ENCODE measurements around the gene QRFP. TPM values are rescaled to one million over a fixed set of nuclear protein-coding genes. Genes with fewer than 3 reads are reported as not detected.

QRFP gene
- total RNA-seq, 1 donor: not detected

GRCh38 chr9:130870491-130871381 is 25.9 kb downstream of the QRFP start:
- no peaks in the 10 kb centered on the region for H3K27me3 ChIP-seq (ENCODE audit: insufficient read depth, low read length)
- no peaks in the 10 kb centered on the region for H3K4me1 ChIP-seq (ENCODE audit: insufficient read depth, low read length)
- no peaks in the 10 kb centered on the region for H3K9me3 ChIP-seq (ENCODE audit: low read depth, low read length)
- no peak overlapping the region for H3K4me3 ChIP-seq (ENCODE audit: low read length)

- no peak overlapping the region for H3K4me3 ChIP-seq (ENCODE audit: low read length)
- H3K9me3 ChIP-seq (ENCODE audit: low read depth, low read length): no peaks in the 10 kb centered on the region
- H3K4me1 ChIP-seq (ENCODE audit: insufficient read depth, low read length): no peaks in the 10 kb centered on the region
- H3K27me3 ChIP-seq (ENCODE audit: insufficient read depth, low read length): no peaks in the 10 kb centered on the region
These were observed 27.4 kb downstream of the QRFP start for GRCh38 chr9:130869250-130869649.

- Histone ChIP-seq H3K27me3 (ENCODE audit: insufficient read depth, low read length) (no peaks in the 10 kb centered on the region), H3K9me3 (ENCODE audit: low read depth, low read length) (no peaks in the 10 kb centered on the region), H3K4me1 (ENCODE audit: insufficient read depth, low read length) (no peaks in the 10 kb centered on the region), H3K4me3 (ENCODE audit: low read length) (no peak overlapping the region)
These were observed 28.4 kb downstream of the QRFP start for GRCh38 chr9:130868230-130868629.

DNA sequence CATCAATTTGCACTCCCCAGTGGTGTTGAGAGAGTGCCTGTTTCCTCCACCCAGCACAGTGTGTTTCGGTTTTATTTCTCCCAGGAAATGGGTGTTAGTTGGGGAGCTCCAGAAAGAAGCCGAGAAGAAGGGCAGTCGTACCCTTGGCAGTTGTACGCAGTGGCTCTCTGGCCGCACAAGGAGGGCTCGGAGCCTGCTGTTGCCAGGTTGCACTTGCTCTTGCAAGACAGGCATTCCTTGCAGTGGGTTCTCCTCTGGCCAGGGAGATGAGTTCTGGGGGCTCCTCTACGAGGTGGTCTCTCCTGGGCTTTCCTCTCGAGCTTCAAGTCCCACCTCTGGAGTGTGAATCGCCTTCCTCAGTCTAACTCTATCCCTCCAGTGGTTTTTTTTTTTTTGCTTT is 29.1 kb downstream of the QRFP start:
- H3K9me3 ChIP-seq (ENCODE audit: low read depth, low read length): no peaks in the 10 kb centered on the region

DNA sequence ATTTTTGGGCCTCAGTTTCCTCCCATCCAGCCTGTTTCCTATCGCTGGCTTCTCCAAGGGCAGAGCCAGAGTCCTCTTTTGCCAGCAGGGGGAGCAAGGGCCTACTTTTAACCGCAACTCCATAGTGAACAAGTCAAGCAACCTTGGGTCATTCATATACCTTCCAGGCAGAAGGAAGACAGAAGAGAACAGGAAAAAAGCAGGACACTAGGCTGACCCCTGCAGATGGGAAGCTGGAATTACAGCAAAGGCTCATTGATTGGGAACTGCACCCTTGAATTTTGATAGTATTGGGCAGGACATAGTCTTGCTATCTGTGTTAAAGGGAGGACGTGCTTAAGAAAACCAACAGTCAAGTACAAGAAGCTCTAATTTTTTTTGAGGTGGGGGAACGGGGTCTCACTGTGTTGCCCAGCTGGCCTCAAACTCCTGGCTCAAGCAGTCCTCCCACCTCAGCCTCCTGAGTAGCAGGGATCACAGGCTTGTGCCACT is 30.1 kb downstream of the QRFP start:
- no peaks in the 10 kb centered on the region for H3K27me3 ChIP-seq (ENCODE audit: insufficient read depth, low read length)
- H3K9me3 ChIP-seq (ENCODE audit: low read depth, low read length): no peaks in the 10 kb centered on the region
- H3K4me3 ChIP-seq (ENCODE audit: low read length): no peak overlapping the region
- H3K4me1 ChIP-seq (ENCODE audit: insufficient read depth, low read length): no peaks in the 10 kb centered on the region

More for the DNA sequence above, 29.1 kb downstream of the QRFP start:
- Histone ChIP-seq H3K27me3 (ENCODE audit: insufficient read depth, low read length) (no peaks in the 10 kb centered on the region), H3K4me1 (ENCODE audit: insufficient read depth, low read length) (no peaks in the 10 kb centered on the region), H3K4me3 (ENCODE audit: low read length) (no peak overlapping the region)

DNA sequence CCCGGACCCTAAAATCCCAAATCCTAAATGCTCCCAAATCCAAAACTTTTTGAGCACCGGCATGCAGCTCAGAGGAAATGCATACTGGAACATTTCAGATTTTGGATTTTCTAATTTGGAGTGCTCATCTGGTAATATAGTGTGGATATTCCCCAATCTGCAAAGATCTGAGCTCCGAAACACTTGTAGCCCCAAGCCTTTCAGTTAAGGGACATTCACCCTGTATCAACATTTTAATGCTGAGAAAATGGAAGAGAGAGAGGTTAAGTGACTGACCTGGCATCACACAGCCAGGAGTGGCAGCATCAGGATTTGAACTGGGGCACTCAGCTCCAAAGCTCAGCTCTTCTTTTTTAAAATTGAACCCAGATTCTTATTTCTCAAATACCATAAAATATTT is 30.7 kb downstream of the QRFP start:
- no peaks in the 10 kb centered on the region for H3K9me3 ChIP-seq (ENCODE audit: low read depth, low read length)
- no peaks in the 10 kb centered on the region for H3K27me3 ChIP-seq (ENCODE audit: insufficient read depth, low read length)
- H3K4me3 ChIP-seq (ENCODE audit: low read length): no peak overlapping the region
- H3K4me1 ChIP-seq (ENCODE audit: insufficient read depth, low read length): no peaks in the 10 kb centered on the region

DNA sequence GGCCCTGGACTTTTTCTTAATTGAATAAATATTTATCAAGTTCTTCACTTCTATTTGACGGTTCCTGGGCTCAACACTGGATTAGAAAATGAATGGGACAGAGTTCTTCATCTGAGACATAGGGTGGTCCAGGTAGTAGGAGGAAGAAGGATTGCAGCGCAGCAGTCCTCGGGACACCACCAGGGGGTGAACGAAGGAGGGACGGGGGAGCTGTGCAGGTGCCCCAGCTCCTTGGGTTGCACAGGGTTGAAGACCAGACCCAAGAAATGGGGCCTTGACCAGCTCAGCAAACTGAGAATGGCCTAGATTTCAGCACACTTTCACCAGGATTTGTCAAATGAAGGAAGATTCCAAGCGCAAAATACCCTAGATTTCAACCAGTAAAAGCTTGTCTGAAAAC is 32.1 kb downstream of the QRFP start:
- Histone ChIP-seq H3K4me1 (ENCODE audit: insufficient read depth, low read length) (no peaks in the 10 kb centered on the region), H3K4me3 (ENCODE audit: low read length) (no peak overlapping the region), H3K9me3 (ENCODE audit: low read depth, low read length) (no peaks in the 10 kb centered on the region), H3K27me3 (ENCODE audit: insufficient read depth, low read length) (no peaks in the 10 kb centered on the region)

GRCh38 chr9:130862747-130863146 is 33.9 kb downstream of the QRFP start:
- H3K9me3 ChIP-seq (ENCODE audit: low read depth, low read length): no peaks in the 10 kb centered on the region
- no peaks in the 10 kb centered on the region for H3K4me1 ChIP-seq (ENCODE audit: insufficient read depth, low read length)
- no peaks in the 10 kb centered on the region for H3K27me3 ChIP-seq (ENCODE audit: insufficient read depth, low read length)
- H3K4me3 ChIP-seq (ENCODE audit: low read length): no peak overlapping the region

- no peaks in the 10 kb centered on the region for H3K4me1 ChIP-seq (ENCODE audit: insufficient read depth, low read length)
- no peaks in the 10 kb centered on the region for H3K9me3 ChIP-seq (ENCODE audit: low read depth, low read length)
- H3K4me3 ChIP-seq (ENCODE audit: low read length): no peak overlapping the region
- H3K27me3 ChIP-seq (ENCODE audit: insufficient read depth, low read length): no peaks in the 10 kb centered on the region
These were observed 34.4 kb downstream of the QRFP start for GRCh38 chr9:130862217-130862616.

DNA sequence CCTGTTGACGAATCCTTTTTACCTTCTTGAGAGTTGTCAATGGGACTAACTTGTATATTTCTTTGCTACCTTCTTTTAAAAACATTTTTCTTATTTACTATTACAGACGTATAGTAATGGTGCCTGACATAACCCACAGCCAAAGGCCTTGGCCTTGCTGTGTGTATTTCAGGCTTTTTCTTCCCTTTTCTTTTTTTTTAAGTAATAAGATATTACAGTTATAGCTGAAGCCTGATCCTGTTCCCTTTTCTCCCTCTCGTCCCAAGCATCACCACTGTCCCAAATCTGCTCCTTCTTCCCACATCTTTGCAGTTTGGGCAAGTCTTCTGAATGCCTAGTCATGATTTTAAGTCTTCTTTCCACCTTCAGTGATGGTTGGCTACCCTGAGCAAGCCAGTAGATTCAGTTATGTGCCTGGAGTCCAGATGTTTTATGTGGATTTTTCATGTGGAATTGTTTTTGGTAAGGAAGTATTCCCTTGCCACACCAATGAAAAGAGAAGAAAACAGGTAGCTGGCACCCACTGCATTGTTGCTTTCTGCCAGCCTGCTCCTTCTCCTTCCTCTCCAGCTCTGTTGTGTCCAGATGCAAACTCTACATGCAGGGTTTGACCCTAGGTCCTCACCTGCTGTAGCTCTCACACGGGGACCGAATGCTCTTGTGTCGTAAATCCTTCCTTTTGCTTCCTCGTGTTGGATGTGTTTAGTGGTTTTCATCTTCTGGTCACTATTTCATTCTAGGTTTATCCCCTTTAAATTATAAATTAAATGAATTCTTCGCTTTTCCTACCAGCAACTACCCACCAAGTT is 35.0 kb downstream of the QRFP start:
- Histone ChIP-seq H3K4me1 (ENCODE audit: insufficient read depth, low read length) (no peaks in the 10 kb centered on the region), H3K9me3 (ENCODE audit: low read depth, low read length) (no peaks in the 10 kb centered on the region), H3K27me3 (ENCODE audit: insufficient read depth, low read length) (no peaks in the 10 kb centered on the region), H3K4me3 (ENCODE audit: low read length) (no peak overlapping the region)

DNA sequence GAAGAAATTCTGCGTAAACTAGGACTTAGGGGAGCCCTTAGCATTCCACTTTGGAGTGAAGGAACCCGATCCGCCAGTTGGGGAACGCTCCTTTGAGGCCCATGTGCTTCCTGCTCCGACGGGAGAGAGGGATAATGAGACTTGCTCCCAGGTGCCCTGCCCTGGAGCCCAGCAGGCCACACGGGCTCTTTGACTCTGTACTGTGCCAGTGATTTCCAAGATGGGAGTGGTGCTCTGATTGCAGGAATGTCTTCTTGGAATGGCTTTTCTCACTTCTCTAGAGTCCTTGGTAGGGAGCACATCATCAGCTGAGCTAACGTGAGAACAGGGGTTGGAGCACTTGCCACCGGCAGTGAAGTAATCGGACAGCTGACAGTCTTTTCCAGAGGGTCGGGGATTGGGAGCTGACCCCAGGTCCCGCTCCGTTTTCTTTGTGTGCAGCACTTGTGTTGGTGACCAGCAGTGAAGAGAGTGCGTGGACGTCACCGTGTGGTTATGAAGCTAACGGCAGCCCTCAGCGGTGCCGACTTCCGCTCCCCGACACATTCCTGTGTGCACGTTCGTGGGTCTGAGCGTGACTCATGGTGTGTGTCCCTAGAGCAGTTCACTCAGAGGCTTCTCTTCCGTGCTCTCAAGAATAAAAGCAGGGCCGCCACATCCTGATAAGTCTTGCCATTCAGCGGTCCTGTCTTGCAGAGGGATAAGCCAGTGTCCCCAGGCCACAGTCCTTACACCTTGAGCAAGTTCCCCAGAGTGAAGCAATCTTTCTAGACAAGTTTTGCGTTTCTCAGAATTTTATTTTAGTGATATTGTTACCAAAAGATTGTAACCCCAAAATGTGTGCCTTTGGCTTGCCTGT is 35.9 kb downstream of the QRFP start:
- no peak overlapping the region for H3K4me3 ChIP-seq (ENCODE audit: low read length)
- no peaks in the 10 kb centered on the region for H3K4me1 ChIP-seq (ENCODE audit: insufficient read depth, low read length)
- no peaks in the 10 kb centered on the region for H3K27me3 ChIP-seq (ENCODE audit: insufficient read depth, low read length)
- H3K9me3 ChIP-seq (ENCODE audit: low read depth, low read length): no peaks in the 10 kb centered on the region

GRCh38 chr9:130858739-130859705 is 37.6 kb downstream of the QRFP start:
- Histone ChIP-seq H3K27me3 (ENCODE audit: insufficient read depth, low read length) (no peaks in the 10 kb centered on the region), H3K4me1 (ENCODE audit: insufficient read depth, low read length) (no peaks in the 10 kb centered on the region), H3K4me3 (ENCODE audit: low read length) (no peak overlapping the region), H3K9me3 (ENCODE audit: low read depth, low read length) (no peaks in the 10 kb centered on the region)

DNA sequence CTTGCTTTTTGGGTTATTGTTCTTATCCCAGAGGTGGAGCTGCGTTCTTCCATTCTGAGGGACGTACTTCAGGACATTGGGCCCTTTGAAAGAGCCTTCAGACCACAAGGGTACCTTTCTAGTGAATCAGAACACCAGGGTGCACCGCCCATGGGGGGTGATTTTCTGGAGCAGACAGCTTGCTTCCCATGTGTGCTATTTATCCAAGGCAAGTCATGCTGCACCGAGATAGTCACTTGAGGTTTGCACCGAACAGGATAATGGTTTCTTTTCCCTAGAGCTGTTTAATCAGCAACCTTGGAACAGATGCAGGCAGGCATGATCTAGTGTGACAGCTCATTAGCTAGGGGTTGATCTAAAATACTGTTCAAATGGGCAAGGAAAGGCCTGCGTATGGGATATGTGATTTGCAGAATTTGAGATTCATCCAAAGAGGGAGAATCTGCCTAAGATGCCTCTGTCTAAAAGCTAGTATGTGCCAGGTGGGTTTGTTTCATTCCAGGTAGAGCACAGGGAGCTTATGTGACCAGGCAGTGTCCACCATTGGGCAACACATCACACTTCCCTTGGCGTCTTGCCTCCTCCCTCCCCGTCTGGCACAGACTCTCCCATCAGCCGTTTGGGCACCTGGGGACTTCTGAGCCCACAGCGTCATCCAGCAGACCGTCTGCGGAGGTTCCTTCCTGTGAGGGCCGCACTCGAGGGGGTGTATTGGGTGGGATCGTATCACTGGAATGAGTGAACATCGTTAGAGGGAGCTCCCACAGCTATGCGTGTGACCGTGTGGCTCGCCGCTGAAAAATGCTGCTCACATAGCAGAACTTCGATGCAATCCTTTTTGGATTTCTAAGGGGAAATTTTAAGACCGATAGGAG is 38.5 kb downstream of the QRFP start:
- no peaks in the 10 kb centered on the region for H3K27me3 ChIP-seq (ENCODE audit: insufficient read depth, low read length)
- H3K9me3 ChIP-seq (ENCODE audit: low read depth, low read length): no peaks in the 10 kb centered on the region
- H3K4me3 ChIP-seq (ENCODE audit: low read length): no peak overlapping the region
- H3K4me1 ChIP-seq (ENCODE audit: insufficient read depth, low read length): no peaks in the 10 kb centered on the region

Data from mononuclear cell (primary cell).